Peyer's patch (tissue), 4 donors: ENCODE results near the gene CCPG1.

ENCODE experiments used
- POLR2A ChIP-seq, 2 donors: fragments of 450-650 bp; IDR thresholded peaks; one replicate each; pipeline ENCODE4 v1.5.1; 2017; ENCODE audit warnings: antibody characterized with exemption in 2 of 2, mild to moderate bottlenecking in 2 of 2, moderate library complexity in 2 of 2
- TF ChIP-seq, protein P1 (sequence below), 6 experiments: fragments of 450-650 bp in 4 of 6; fragments of 200-600 bp in 2 of 6; sonication (generic) in 1 of 6; IDR thresholded peaks; one replicate each; pipeline ENCODE4 v1.5.1; 2017 to 2019; ENCODE audit warnings: antibody characterized with exemption in 6 of 6, mild to moderate bottlenecking in 3 of 6, moderate library complexity in 1 of 6

DNA sequence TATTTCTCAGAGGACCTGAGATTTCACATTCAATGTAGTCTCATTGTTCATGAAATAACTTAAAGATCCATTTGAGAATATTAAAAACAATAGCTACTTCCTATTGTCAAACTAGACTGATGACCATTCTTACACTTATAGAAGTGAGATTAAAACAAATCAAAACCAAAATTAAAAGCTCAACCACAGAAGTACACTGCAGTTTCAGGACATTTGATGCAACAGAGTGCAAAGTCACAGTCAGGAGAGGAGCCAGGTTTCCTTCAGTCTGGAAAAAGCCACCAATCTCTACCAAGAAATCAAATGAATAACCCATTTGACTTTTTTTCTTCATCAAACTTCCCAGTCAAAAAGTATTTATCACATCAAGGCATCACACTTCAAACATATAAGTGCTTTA is 5.5 kb downstream of the CCPG1 start:
- TF ChIP-seq POLR2A (IDR thresholded peaks at IDR 0.05) = no peak
- TF ChIP-seq, protein P1, sequence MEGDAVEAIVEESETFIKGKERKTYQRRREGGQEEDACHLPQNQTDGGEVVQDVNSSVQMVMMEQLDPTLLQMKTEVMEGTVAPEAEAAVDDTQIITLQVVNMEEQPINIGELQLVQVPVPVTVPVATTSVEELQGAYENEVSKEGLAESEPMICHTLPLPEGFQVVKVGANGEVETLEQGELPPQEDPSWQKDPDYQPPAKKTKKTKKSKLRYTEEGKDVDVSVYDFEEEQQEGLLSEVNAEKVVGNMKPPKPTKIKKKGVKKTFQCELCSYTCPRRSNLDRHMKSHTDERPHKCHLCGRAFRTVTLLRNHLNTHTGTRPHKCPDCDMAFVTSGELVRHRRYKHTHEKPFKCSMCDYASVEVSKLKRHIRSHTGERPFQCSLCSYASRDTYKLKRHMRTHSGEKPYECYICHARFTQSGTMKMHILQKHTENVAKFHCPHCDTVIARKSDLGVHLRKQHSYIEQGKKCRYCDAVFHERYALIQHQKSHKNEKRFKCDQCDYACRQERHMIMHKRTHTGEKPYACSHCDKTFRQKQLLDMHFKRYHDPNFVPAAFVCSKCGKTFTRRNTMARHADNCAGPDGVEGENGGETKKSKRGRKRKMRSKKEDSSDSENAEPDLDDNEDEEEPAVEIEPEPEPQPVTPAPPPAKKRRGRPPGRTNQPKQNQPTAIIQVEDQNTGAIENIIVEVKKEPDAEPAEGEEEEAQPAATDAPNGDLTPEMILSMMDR (IDR thresholded peaks at IDR 0.05) = no peak
